ENCODE results near the gene GEMIN4. TPM values are rescaled to one million over a fixed set of nuclear protein-coding genes. Genes with fewer than 3 reads are reported as not detected.

Gene GEMIN4
- total RNA-seq, 1 donor from 2014 or later: 15.6 TPM

DNA sequence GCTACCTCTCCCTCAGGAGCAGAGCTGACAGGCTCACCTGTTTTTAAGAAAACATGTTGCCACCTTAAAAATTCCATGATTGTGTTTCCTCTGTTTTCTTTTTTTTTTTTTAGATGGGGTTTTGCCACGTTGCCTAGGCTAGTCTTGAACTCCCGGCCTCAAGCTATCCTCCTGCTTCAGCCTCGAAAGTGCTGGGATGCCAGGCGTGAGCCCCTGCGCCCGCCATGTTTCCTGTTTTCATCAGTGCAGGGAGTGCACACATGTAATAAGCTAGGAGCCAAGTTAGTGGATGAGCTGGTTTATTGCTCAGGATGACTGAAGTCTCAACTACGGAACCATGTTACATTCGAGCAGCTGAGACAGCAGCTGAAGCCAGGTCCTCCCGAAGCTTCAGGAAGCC is 43.7 kb upstream of the GEMIN4 start:
- H3K9me3 Mint-ChIP-seq: no peaks in the 10 kb centered on the region
- Histone ChIP-seq H3K9me3 (ENCODE audit: low read depth) (no peaks in the 10 kb centered on the region), H3K79me2 (ENCODE audit: low read depth) (no peaks in the 10 kb centered on the region), H3K9ac (no peak overlapping the region), H3F3A (ENCODE audit: low read depth) (peaks cover 12% of the 10 kb centered on the region), H4K20me1 (ENCODE audit: low read depth) (no peaks in the 10 kb centered on the region), H3K27ac (no peak overlapping the region), H3K27me3 (no peaks in the 10 kb centered on the region), H3K4me1 (peaks cover 6% of the 10 kb centered on the region), H3K4me2 (no peak overlapping the region), H2AFZ (replicated peaks) (no peak overlapping the region), H3K36me3 (no peaks in the 10 kb centered on the region), H3K4me3 (no peak overlapping the region)
- TF ChIP-seq EZH2 (IDR thresholded peaks at IDR 0.05): no peak
- no peak for TF ChIP-seq EZH2phosphoT487 (IDR thresholded peaks at IDR 0.05)
- TF ChIP-seq, protein P1, sequence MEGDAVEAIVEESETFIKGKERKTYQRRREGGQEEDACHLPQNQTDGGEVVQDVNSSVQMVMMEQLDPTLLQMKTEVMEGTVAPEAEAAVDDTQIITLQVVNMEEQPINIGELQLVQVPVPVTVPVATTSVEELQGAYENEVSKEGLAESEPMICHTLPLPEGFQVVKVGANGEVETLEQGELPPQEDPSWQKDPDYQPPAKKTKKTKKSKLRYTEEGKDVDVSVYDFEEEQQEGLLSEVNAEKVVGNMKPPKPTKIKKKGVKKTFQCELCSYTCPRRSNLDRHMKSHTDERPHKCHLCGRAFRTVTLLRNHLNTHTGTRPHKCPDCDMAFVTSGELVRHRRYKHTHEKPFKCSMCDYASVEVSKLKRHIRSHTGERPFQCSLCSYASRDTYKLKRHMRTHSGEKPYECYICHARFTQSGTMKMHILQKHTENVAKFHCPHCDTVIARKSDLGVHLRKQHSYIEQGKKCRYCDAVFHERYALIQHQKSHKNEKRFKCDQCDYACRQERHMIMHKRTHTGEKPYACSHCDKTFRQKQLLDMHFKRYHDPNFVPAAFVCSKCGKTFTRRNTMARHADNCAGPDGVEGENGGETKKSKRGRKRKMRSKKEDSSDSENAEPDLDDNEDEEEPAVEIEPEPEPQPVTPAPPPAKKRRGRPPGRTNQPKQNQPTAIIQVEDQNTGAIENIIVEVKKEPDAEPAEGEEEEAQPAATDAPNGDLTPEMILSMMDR (IDR thresholded peaks at IDR 0.05): no peak
- DNase-seq (ENCODE audit: low spot score): no peak
- H3K27me3 Mint-ChIP-seq (ENCODE audit: insufficient read depth, low read depth): peaks cover 6% of the 10 kb centered on the region
- H3K36me3 Mint-ChIP-seq: peaks cover 27% of the 10 kb centered on the region
- no peak overlapping the region for H3K27ac Mint-ChIP-seq
- H3K4me1 Mint-ChIP-seq: peaks cover 28% of the 10 kb centered on the region
- H3K4me3 Mint-ChIP-seq: no peak overlapping the region

DNA sequence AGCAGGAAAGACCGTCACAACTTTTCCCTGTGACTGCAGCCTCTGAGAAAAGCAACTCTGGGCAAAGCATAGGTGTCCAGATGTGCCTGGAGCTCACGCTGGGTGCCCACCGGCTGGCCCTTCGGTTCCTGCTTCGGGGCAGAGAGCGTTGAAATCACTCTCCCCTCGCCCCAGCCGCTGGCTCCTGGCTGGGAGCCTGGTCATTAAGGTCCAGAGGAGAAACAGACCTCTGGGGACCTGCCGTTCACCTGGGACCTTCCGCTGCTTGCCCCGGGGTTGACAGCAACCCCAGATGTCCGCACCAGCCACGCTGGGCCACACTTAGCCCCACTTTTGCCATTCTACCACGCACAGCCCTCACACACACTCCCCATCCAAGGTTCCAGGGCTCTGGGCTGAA is 43.2 kb upstream of the GEMIN4 start:
- H3K9me3 ChIP-seq (ENCODE audit: low read depth): no peaks in the 10 kb centered on the region
- H3K4me1 Mint-ChIP-seq: peaks cover 28% of the 10 kb centered on the region
- no peak for DNase-seq (ENCODE audit: low spot score)
- no peaks in the 10 kb centered on the region for H3K79me2 ChIP-seq (ENCODE audit: low read depth)
- TF ChIP-seq, protein P1 (IDR thresholded peaks at IDR 0.05): no peak
- no peak for TF ChIP-seq EZH2 (IDR thresholded peaks at IDR 0.05)
- TF ChIP-seq EZH2phosphoT487 (IDR thresholded peaks at IDR 0.05): no peak
- peaks cover 6% of the 10 kb centered on the region for H3K4me1 ChIP-seq
- no peak overlapping the region for H3K4me3 Mint-ChIP-seq
- no peak overlapping the region for H3K27ac Mint-ChIP-seq
- peaks cover 12% of the 10 kb centered on the region for H3F3A ChIP-seq (ENCODE audit: low read depth)
- no peaks in the 10 kb centered on the region for H3K9me3 Mint-ChIP-seq
- peaks cover 27% of the 10 kb centered on the region for H3K36me3 Mint-ChIP-seq
- no peak overlapping the region for H3K9ac ChIP-seq
- H4K20me1 ChIP-seq (ENCODE audit: low read depth): no peaks in the 10 kb centered on the region
- H3K27me3 ChIP-seq: no peaks in the 10 kb centered on the region
- H2AFZ ChIP-seq (replicated peaks): no peak overlapping the region
- no peaks in the 10 kb centered on the region for H3K36me3 ChIP-seq
- H3K4me3 ChIP-seq: no peak overlapping the region
- H3K4me2 ChIP-seq: peak overlapping the region; percentile 29
- H3K27me3 Mint-ChIP-seq (ENCODE audit: insufficient read depth, low read depth): peaks cover 7% of the 10 kb centered on the region
- H3K27ac ChIP-seq: no peak overlapping the region

DNA sequence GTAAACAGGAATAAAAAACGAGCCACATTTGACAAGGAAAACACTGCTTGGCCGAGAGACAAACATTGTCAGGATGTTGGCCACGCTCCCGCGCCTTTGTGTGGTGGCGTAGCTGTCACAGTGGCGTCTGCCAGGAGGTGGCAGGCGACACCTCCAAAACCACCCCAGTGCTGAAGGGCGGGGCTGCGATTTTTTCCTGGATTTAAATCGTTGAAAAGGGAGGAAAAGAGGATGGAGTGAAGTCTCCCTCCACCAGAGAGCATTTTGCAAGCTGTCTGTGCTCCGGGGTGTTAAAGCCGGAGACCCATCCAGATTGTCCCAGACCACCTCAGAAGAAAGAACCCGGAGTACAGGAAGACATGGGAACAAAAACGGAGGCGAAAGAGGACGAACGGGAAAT is 42.8 kb upstream of the GEMIN4 start:
- Histone ChIP-seq H3K4me2 (peak overlapping the region; percentile 29), H3K4me1 (peaks cover 6% of the 10 kb centered on the region), H2AFZ (replicated peaks) (no peak overlapping the region), H3K79me2 (ENCODE audit: low read depth) (no peaks in the 10 kb centered on the region), H4K20me1 (ENCODE audit: low read depth) (no peaks in the 10 kb centered on the region), H3K36me3 (no peaks in the 10 kb centered on the region), H3F3A (ENCODE audit: low read depth) (peaks cover 12% of the 10 kb centered on the region), H3K4me3 (no peak overlapping the region), H3K27ac (no peak overlapping the region), H3K9me3 (ENCODE audit: low read depth) (no peaks in the 10 kb centered on the region), H3K27me3 (no peaks in the 10 kb centered on the region), H3K9ac (no peak overlapping the region)
- Mint-ChIP-seq H3K9me3 (no peaks in the 10 kb centered on the region), H3K4me3 (peak overlapping the region; percentile 62), H3K4me1 (peaks cover 28% of the 10 kb centered on the region), H3K27me3 (ENCODE audit: insufficient read depth, low read depth) (peaks cover 8% of the 10 kb centered on the region), H3K27ac (peak overlapping the region; percentile 82), H3K36me3 (peaks cover 23% of the 10 kb centered on the region)
- peak; percentile 92 for DNase-seq (ENCODE audit: low spot score)
- TF ChIP-seq, protein P1 (IDR thresholded peaks at IDR 0.05): peak; percentile 98
- TF ChIP-seq EZH2 (IDR thresholded peaks at IDR 0.05): no peak
- no peak for TF ChIP-seq EZH2phosphoT487 (IDR thresholded peaks at IDR 0.05)

Data from neural progenitor cell (in vitro differentiated cells).